K562 (cell line): ENCODE measurements around the gene ROBO1. TPM values are rescaled to one million over a fixed set of nuclear protein-coding genes. Genes with fewer than 3 reads are reported as not detected.

Experiments
- ATAC-seq: fragments of 200-7000 bp; cut with Tn5 transposase; 3 replicates; pipeline ENCODE4 v1.9.1; 2020; ENCODE audit warnings: moderate library complexity
- BruUV-seq: library from RNA; stranded (reverse); fragments of 400-500 nt; replicated peaks from 2 replicates; lab custom pipeline; 2021; lab: Mats Ljungman, UMichigan
- CTCF ChIA-PET: fragments of 300-600 bp; formaldehyde crosslinking; extraction: SDS; loops from one replicate; lab custom pipeline; 2021; ENCODE audit warnings: low intra/inter-chr PET ratio; lab: Yijun Ruan, JAX
- POLR2A ChIA-PET: fragments of 300-600, 350-650 bp; sonication (Branson Sonifier 250); formaldehyde crosslinking; extraction: SDS; loops from one replicate; lab custom pipeline; 2021; ENCODE audit warnings: antibody characterized with exemption, inconsistent platforms; lab: Yijun Ruan, JAX
- DNase-seq, 4 experiments: peaks; one replicate each; pipeline versions ENCODE4 v3.0.0 to v3.0.0-alpha.2; 2011 to 2018; ENCODE audit warnings: low spot score in 3 of 4, mixed read lengths in 3 of 4; ENCODE audit errors: extremely low read depth in 1 of 4
- FAIRE-seq: peaks from 2 replicates; lab custom pipeline; 2011; peaks lifted over from hg19 to GRCh38; lab: Jason Lieb, UNC
- H2AFZ ChIP-seq: 2 replicates; pipeline ENCODE4 v1.6.0; 2011; ENCODE audit warnings: low read depth, low read length, control low read depth, inconsistent platforms
- H3K27ac ChIP-seq: fragments of 200-600 bp; 3 replicates; pipeline ENCODE4 v1.8.0; 2011; ENCODE audit warnings: low read depth, mild to moderate bottlenecking, control low read depth, inconsistent platforms, low read length, moderate library complexity, mixed read lengths; ENCODE audit errors: extremely low read depth
- H3K27me3 ChIP-seq, 2 experiments: fragments of 300-600 bp in 1 of 2; 2 replicates in 1 of 2; 3 replicates in 1 of 2; pipeline versions ENCODE4 v1.6.0 to v1.8.0; 2011; ENCODE audit warnings: inconsistent platforms in 2 of 2, low read length in 2 of 2, mild to moderate bottlenecking in 1 of 2, mixed read lengths in 1 of 2, moderate library complexity in 1 of 2; ENCODE audit not compliant: control insufficient read depth in 2 of 2, insufficient read depth in 2 of 2
- H3K36me3 ChIP-seq: fragments of 300-600 bp; 3 replicates; pipeline ENCODE4 v1.8.0; 2011; ENCODE audit warnings: mild to moderate bottlenecking, low read length, inconsistent platforms; ENCODE audit not compliant: control insufficient read depth, insufficient read depth
- H3K4me1 ChIP-seq, 2 experiments: fragments of 200-600 bp in 1 of 2; replicated peaks in 1 of 2; 2 replicates in 1 of 2; 3 replicates in 1 of 2; pipeline versions ENCODE4 v1.5.1 to v1.8.0; 2011; ENCODE audit warnings: inconsistent platforms in 2 of 2, low read length in 2 of 2, mild to moderate bottlenecking in 1 of 2, mixed read lengths in 1 of 2, moderate library complexity in 1 of 2; ENCODE audit not compliant: control insufficient read depth in 2 of 2, insufficient read depth in 2 of 2
- H3K4me2 ChIP-seq: 2 replicates; pipeline ENCODE4 v1.6.1; 2011; ENCODE audit warnings: low read length, control low read depth, inconsistent platforms, mixed read lengths; ENCODE audit not compliant: insufficient read depth
- H3K4me3 ChIP-seq: fragments of 200-600 bp; sonication (generic), shearing (Covaris generic); 2 replicates; pipeline ENCODE4 v1.5.1; 2016; ENCODE audit warnings: control low read depth, inconsistent platforms
- H3K79me2 ChIP-seq: fragments of 200-600 bp; 3 replicates; pipeline ENCODE4 v1.8.0; 2011; ENCODE audit warnings: low read length, inconsistent platforms; ENCODE audit not compliant: control insufficient read depth, insufficient read depth
- H3K9ac ChIP-seq, 2 experiments: 2 replicates each; pipeline versions ENCODE4 v1.6.0 to v1.6.1; 2011; ENCODE audit warnings: low read depth in 2 of 2, low read length in 2 of 2, control low read depth in 1 of 2, inconsistent platforms in 1 of 2, mild to moderate bottlenecking in 1 of 2, mixed read lengths in 1 of 2; ENCODE audit not compliant: insufficient read depth in 1 of 2
- H3K9me1 ChIP-seq: one replicate; pipeline ENCODE4 v1.6.0; 2011; ENCODE audit warnings: inconsistent platforms, mild to moderate bottlenecking, low read length, moderate library complexity; ENCODE audit not compliant: control insufficient read depth, insufficient read depth
- H3K9me3 ChIP-seq: replicated peaks from 2 replicates; pipeline ENCODE4 v1.5.1; 2011; ENCODE audit warnings: low read depth, low read length, inconsistent platforms; ENCODE audit not compliant: control insufficient read depth, insufficient read depth
- H4K20me1 ChIP-seq: replicated peaks from 2 replicates; pipeline ENCODE4 v1.6.1; 2011; ENCODE audit warnings: low read length, inconsistent platforms, mixed read lengths; ENCODE audit not compliant: control insufficient read depth, insufficient read depth
- CCNT2 ChIP-seq: IDR thresholded peaks from 2 replicates; pipeline ENCODE4 v1.6.1; 2011; ENCODE audit warnings: borderline replicate concordance, low read depth, mild to moderate bottlenecking, moderate library complexity, mixed read lengths, low read length; ENCODE audit not compliant: insufficient read length; ENCODE audit errors: extremely low read depth
- KLF1 ChIP-seq: fragments of 450-650 bp; IDR thresholded peaks from 2 replicates; pipeline ENCODE4 v1.6.1; 2016; ENCODE audit warnings: missing genetic modification characterization, missing compliant biosample characterization
- STAT5B ChIP-seq: fragments of 250-450 bp; sonication (Bioruptor Pico); IDR thresholded peaks from 2 replicates; pipeline ENCODE4 v1.8.0; 2021; ENCODE audit warnings: mild to moderate bottlenecking, inconsistent platforms
- WGBS: fragments of 100-300 bp; shearing (Covaris generic); methylation state at CpG from one replicate; pipeline ENCODE4 v1.1.6; 2016; ENCODE audit warnings: low coverage, mixed read lengths; ENCODE audit not compliant: insufficient coverage; ENCODE audit errors: missing lambda C conversion rate; 5-methylcytosine and 5-hydroxymethylcytosine counted together
- in situ Hi-C: fragments of 300-500 bp; cut with MboI; formaldehyde crosslinking; loops from 4 replicates; pipeline ENCODE4 v1.15.0; 2018; ENCODE audit warnings: inconsistent platforms, mixed read lengths
- intact Hi-C: fragments of 100-400 bp; cut with micrococcal nuclease; formaldehyde crosslinking; loops from 2 replicates; pipeline ENCODE4 v1.14.2; 2022
- polyA plus RNA-seq, 8 experiments: library from polyadenylated mRNA; depleted of rRNA in 4 of 8; stranded (reverse) in 5 of 8; unstranded in 3 of 8; fragments of >200 nt; fragmentation: Nextera tagmentation in 2 of 8; fragmentation: Illumina TruSeq in 1 of 8; extraction: Ambion mirVana in 2 of 8; extraction: Trizol in 1 of 8; gene quantifications; 2 replicates each; pipeline versions ENCODE4 v1.2.1 to v1.2.3, GENCODE V29; 2011 to 2014; ENCODE audit warnings: inconsistent platforms in 1 of 8, missing spikeins in 1 of 8
- total RNA-seq, 7 experiments: library from RNA; depleted of rRNA in 6 of 7; stranded (reverse); fragments of >200 nt in 6 of 7; fragmentation: Illumina TruSeq in 2 of 7; extraction: Trizol in 2 of 7; gene quantifications; 2 replicates each; pipeline versions ENCODE4 v1.2.1 to v1.2.3, GENCODE V29; 2011 to 2021; ENCODE audit warnings: low replicate concordance in 1 of 7
- TF ChIP-seq, protein P1 (sequence below): fragments of 250-450 bp; sonication (Bioruptor Pico); IDR thresholded peaks from 2 replicates; pipeline ENCODE4 v1.5.0; 2021

Gene ROBO1
- total and polyA plus RNA-seq, 9 of the 15 experiments (the other 6 are each of a cell fraction or from before 2014, with no cell fraction given): 0.01 to 0.53 (median 0.17) TPM; not detected in 5

DNA sequence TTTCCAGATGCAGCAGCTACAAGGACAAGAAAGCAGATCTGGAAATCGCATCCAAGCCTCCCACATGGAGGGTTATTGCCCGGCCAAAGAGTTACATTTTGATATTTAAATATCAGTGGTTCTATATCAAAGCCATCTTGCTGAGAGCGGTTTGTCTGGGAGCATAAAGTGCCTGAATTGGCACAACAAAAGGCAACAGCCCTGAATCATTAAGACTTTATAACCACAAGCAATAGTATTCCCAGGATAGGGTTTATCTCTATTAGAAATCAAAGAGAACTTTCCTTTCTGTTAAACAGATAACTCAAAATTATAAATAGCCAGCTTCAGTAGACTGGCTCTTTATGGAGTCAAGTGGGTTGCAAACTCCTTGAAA is 564.7 kb downstream of the ROBO1 start (continued):
- TF ChIP-seq CCNT2: no peak
- TF ChIP-seq, protein P1, sequence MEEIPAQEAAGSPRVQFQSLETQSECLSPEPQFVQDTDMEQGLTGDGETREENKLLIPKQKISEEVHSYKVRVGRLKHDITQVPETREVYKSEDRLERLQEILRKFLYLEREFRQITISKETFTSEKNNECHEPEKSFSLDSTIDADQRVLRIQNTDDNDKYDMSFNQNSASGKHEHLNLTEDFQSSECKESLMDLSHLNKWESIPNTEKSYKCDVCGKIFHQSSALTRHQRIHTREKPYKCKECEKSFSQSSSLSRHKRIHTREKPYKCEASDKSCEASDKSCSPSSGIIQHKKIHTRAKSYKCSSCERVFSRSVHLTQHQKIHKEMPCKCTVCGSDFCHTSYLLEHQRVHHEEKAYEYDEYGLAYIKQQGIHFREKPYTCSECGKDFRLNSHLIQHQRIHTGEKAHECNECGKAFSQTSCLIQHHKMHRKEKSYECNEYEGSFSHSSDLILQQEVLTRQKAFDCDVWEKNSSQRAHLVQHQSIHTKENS (CRISPR knock-in tag): no peak
- TF ChIP-seq STAT5B (CRISPR knock-in tag): no peak

DNA sequence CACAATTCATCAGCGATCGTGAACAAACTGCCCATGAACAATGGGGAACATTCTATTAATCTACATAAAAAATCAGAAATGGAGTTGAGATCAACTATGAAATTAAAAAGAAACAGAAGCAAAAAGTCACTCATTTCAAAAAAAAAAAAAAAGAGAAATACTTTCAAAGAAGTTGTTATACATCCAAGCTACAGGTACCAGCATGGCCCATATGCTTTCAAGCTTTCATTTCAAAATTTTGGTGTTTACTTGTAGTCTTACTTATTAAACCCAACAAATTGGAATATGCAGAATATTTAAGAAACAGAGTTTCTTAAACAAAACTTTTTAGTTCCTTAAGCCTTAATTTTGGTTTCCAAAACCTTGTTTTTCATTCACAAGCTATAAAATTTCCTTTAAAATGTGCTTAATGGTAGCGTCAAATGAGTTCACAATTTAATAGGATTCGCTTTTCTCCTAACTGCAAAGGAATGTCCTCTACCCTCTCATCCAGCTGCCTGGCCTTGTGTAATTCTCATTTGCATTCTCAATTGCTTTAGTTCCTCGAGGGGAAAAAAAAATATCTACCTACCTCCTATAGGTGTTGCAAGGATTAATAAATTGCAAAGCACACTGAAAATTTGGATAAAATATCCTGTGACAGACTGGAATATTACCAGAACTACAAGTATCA is 565.2 kb downstream of the ROBO1 start:
- H3K4me2 ChIP-seq: no peak overlapping the region
- intact Hi-C loops (no loop called here), in situ Hi-C loops (no loop called here)
- ATAC-seq (no peak), DNase-seq (no peak), FAIRE-seq (no peak)
- no peaks in the 10 kb centered on the region for H3K9me3 ChIP-seq
- H3K36me3 ChIP-seq: no peaks in the 10 kb centered on the region
- H3K79me2 ChIP-seq: no peaks in the 10 kb centered on the region
- no peaks in the 10 kb centered on the region for H3K4me1 ChIP-seq
- no peak overlapping the region for H3K9ac ChIP-seq
- WGBS: 0% methylated on average over 5 of the region's 5 CpGs
- H3K9me1 ChIP-seq: no peaks in the 10 kb centered on the region
- TF ChIP-seq KLF1 (tag): no peak
- ChIA-PET CTCF (no interaction called here), POLR2A (no interaction called here)
- no TSS peak for BruUV-seq
- no peak overlapping the region for H3K4me3 ChIP-seq
- no peaks in the 10 kb centered on the region for H4K20me1 ChIP-seq
- H3K27me3 ChIP-seq: no peaks in the 10 kb centered on the region
- H2AFZ ChIP-seq: no peak overlapping the region
- no peak overlapping the region for H3K27ac ChIP-seq
